Bone marrow (tissue), 2 donors: Measurements from ENCODE around the gene EPHB6.
A peak's percentile ranks its signal among the peaks of the same experiment; 100 is the strongest.

Source experiments
- DNase-seq, 2 donors: peaks; one replicate each; lab custom pipeline; 2025; lab: John Stamatoyannopoulos, UW

The EPHB6 gene

GRCh38 chr7:142854372-142855113 is at the start of gene EPHB6:
Gene EPHB6, plus strand, starts transcription at chr7:142855076. Its CDS starts 8,152 bp downstream, at chr7:142863228.
- DNase-seq, result peak; percentile 72 to 87

- DNase-seq, result no peak
Measured at GRCh38 chr7:142805350-142806021, 49.4 kb upstream of the EPHB6 start.

GRCh38 chr7:142806022-142806356 is 48.9 kb upstream of the EPHB6 start:
- no peak for DNase-seq

GRCh38 chr7:142806957-142807356 is 47.9 kb upstream of the EPHB6 start:
- DNase-seq, result no peak

- DNase-seq, result peak in 1 of 2 donors; percentile 82
Measured at GRCh38 chr7:142807855-142808460, 46.9 kb upstream of the EPHB6 start.

GRCh38 chr7:142808461-142808801 is 46.4 kb upstream of the EPHB6 start:
- DNase-seq, result peak in 1 of 2 donors; percentile 95

- peak in 1 of 2 donors; percentile 95 for DNase-seq
Measured at GRCh38 chr7:142808802-142809583, 45.9 kb upstream of the EPHB6 start.

- DNase-seq, result no peak
Measured at GRCh38 chr7:142809671-142810070, 45.2 kb upstream of the EPHB6 start.

GRCh38 chr7:142811154-142811737 is 43.6 kb upstream of the EPHB6 start:
- peak in 1 of 2 donors; percentile 77 for DNase-seq

- DNase-seq, result no peak
Measured at GRCh38 chr7:142812437-142813215, 42.2 kb upstream of the EPHB6 start.

GRCh38 chr7:142813226-142813625 is 41.6 kb upstream of the EPHB6 start:
- no peak for DNase-seq

GRCh38 chr7:142813699-142814098 is 41.2 kb upstream of the EPHB6 start:
- no peak for DNase-seq

- no peak for DNase-seq
Measured at GRCh38 chr7:142814451-142814850, 40.4 kb upstream of the EPHB6 start.

GRCh38 chr7:142815134-142815533 is 39.7 kb upstream of the EPHB6 start:
- DNase-seq, result no peak

- no peak for DNase-seq
Measured at GRCh38 chr7:142817506-142817905, 37.4 kb upstream of the EPHB6 start.

- no peak for DNase-seq
Measured at GRCh38 chr7:142819530-142819929, 35.3 kb upstream of the EPHB6 start.

GRCh38 chr7:142822714-142823113 is 32.2 kb upstream of the EPHB6 start:
- no peak for DNase-seq

GRCh38 chr7:142827951-142828500 is 26.9 kb upstream of the EPHB6 start:
- DNase-seq, result no peak

GRCh38 chr7:142832417-142832816 is 22.5 kb upstream of the EPHB6 start:
- no peak for DNase-seq

- no peak for DNase-seq
Measured at GRCh38 chr7:142833174-142834048, 21.5 kb upstream of the EPHB6 start.
